GM23338 (cell line): ENCODE measurements around the gene FEV. TPM values are rescaled to one million over a fixed set of nuclear protein-coding genes. Genes with fewer than 3 reads are reported as not detected.

Experiments used
- ATAC-seq: fragments of 200-7000 bp; cut with Tn5 transposase; 3 replicates; pipeline ENCODE4 v1.9.1; 2020
- DNase-seq: peaks from one replicate; pipeline ENCODE4 v3.0.0-alpha.2; 2015; ENCODE audit warnings: low spot score
- H2AFZ ChIP-seq: fragments of 200-600 bp; sonication (generic); 2 replicates; pipeline ENCODE4 v1.8.0; 2016; ENCODE audit warnings: antibody characterized with exemption, mild to moderate bottlenecking, moderate library complexity
- H3F3A ChIP-seq: fragments of 200-600 bp; sonication (generic); replicated peaks from 2 replicates; pipeline ENCODE4 v1.8.0; 2017; ENCODE audit warnings: antibody characterized with exemption, mixed run types, low read depth
- H3K27ac ChIP-seq: fragments of 200-600 bp; sonication (generic); 2 replicates; pipeline ENCODE4 v1.6.1; 2016; ENCODE audit warnings: low read depth
- H3K27me3 ChIP-seq: fragments of 200-600 bp; sonication (generic); 2 replicates; pipeline ENCODE4 v1.8.0; 2016; ENCODE audit warnings: mild to moderate bottlenecking, mixed run types, moderate library complexity; ENCODE audit not compliant: insufficient read depth
- H3K36me3 ChIP-seq: fragments of 200-600 bp; sonication (generic); 2 replicates; pipeline ENCODE4 v1.8.0; 2016; ENCODE audit warnings: mild to moderate bottlenecking; ENCODE audit not compliant: insufficient read depth
- H3K4me1 ChIP-seq: fragments of 200-600 bp; sonication (generic); 2 replicates; pipeline ENCODE4 v1.8.0; 2016; ENCODE audit warnings: mild to moderate bottlenecking, moderate library complexity; ENCODE audit not compliant: insufficient read depth
- H3K4me2 ChIP-seq: fragments of 200-600 bp; sonication (generic); 2 replicates; pipeline ENCODE4 v1.7.1; 2017; ENCODE audit warnings: mixed run types
- H3K4me3 ChIP-seq: fragments of 200-600 bp; sonication (generic); 2 replicates; pipeline ENCODE4 v1.6.1; 2016; ENCODE audit warnings: mixed run types
- H3K79me2 ChIP-seq: fragments of 200-600 bp; sonication (generic); replicated peaks from 2 replicates; pipeline ENCODE4 v1.8.0; 2017; ENCODE audit warnings: mild to moderate bottlenecking; ENCODE audit not compliant: insufficient read depth
- H3K9me2 ChIP-seq: fragments of 200-600 bp; sonication (generic); 2 replicates; pipeline ENCODE4 v1.8.0; 2017; ENCODE audit not compliant: insufficient read depth
- H4K20me1 ChIP-seq: fragments of 200-600 bp; sonication (generic); replicated peaks from 2 replicates; pipeline ENCODE4 v1.8.0; 2017; ENCODE audit warnings: mild to moderate bottlenecking; ENCODE audit not compliant: insufficient read depth
- H3K27ac Mint-ChIP-seq: 2 replicates; pipeline ENCODE4 v1.8.0; 2020; ENCODE audit warnings: inconsistent platforms, mild to moderate bottlenecking, moderate library complexity, mixed read lengths
- H3K27me3 Mint-ChIP-seq: 3 replicates; pipeline ENCODE4 v1.8.0; 2022; ENCODE audit warnings: low read depth, mild to moderate bottlenecking, moderate library complexity, mixed read lengths, inconsistent platforms; ENCODE audit not compliant: insufficient read depth, poor library complexity
- H3K36me3 Mint-ChIP-seq: 3 replicates; pipeline ENCODE4 v1.8.0; 2021; ENCODE audit warnings: low read depth, mild to moderate bottlenecking, inconsistent platforms, moderate library complexity, mixed read lengths
- H3K4me1 Mint-ChIP-seq: 3 replicates; pipeline ENCODE4 v1.8.0; 2020; ENCODE audit warnings: mild to moderate bottlenecking, inconsistent platforms, mixed read lengths
- H3K4me3 Mint-ChIP-seq: 3 replicates; pipeline ENCODE4 v1.8.0; 2021; ENCODE audit warnings: moderate library complexity, mild to moderate bottlenecking, inconsistent platforms, mixed read lengths
- H3K9me3 Mint-ChIP-seq: 3 replicates; pipeline ENCODE4 v1.8.0; 2020; ENCODE audit warnings: moderate library complexity, mild to moderate bottlenecking, inconsistent platforms, mixed read lengths
- EZH2phosphoT487 ChIP-seq: fragments of 200-600 bp; sonication (generic); IDR thresholded peaks from one replicate; pipeline ENCODE4 v1.8.1; 2018; ENCODE audit warnings: antibody characterized with exemption; ENCODE audit not compliant: unreplicated experiment
- JUNB ChIP-seq: IDR thresholded peaks from one replicate; pipeline ENCODE4 v1.6.1; 2016; ENCODE audit warnings: antibody characterized with exemption; ENCODE audit not compliant: unreplicated experiment
- NANOG ChIP-seq: IDR thresholded peaks from 2 replicates; pipeline ENCODE4 v1.6.1; 2016; ENCODE audit warnings: antibody characterized with exemption, borderline replicate concordance
- POLR2AphosphoS5 ChIP-seq: IDR thresholded peaks from 2 replicates; pipeline ENCODE4 v1.6.1; 2016; ENCODE audit warnings: antibody characterized with exemption, low read depth
- STAT1 ChIP-seq: IDR thresholded peaks from one replicate; pipeline ENCODE4 v1.6.1; 2016; ENCODE audit warnings: antibody characterized with exemption; ENCODE audit not compliant: unreplicated experiment
- ZNF114 ChIP-seq: fragments of 250-450 bp; sonication (Bioruptor Pico); IDR thresholded peaks from 2 replicates; pipeline ENCODE4 v1.5.0; 2020; ENCODE audit warnings: mild to moderate bottlenecking, moderate library complexity
- ZNF331 ChIP-seq: fragments of 250-450 bp; sonication (Bioruptor Pico); IDR thresholded peaks from 2 replicates; pipeline ENCODE4 v1.5.0; 2020; ENCODE audit warnings: low read depth, mild to moderate bottlenecking, moderate library complexity
- polyA plus RNA-seq: library from polyadenylated mRNA; unstranded; fragments of >200 nt; fragmentation: Nextera tagmentation; extraction: Ambion mirVana; gene quantifications from 2 replicates; pipeline ENCODE4 v1.2.1, GENCODE V29; 2016
- total RNA-seq: library from RNA; depleted of rRNA; stranded (reverse); fragments of >200 nt; shearing (Covaris generic); gene quantifications from 2 replicates; pipeline ENCODE4 v1.2.3, GENCODE V29; 2014
- TF ChIP-seq, protein P1 (sequence below): IDR thresholded peaks from one replicate; pipeline ENCODE4 v1.6.1; 2018; ENCODE audit warnings: antibody characterized with exemption; ENCODE audit not compliant: unreplicated experiment
- TF ChIP-seq, protein P2 (sequence below): fragments of 250-450 bp; sonication (Bioruptor Pico); IDR thresholded peaks from 2 replicates; pipeline ENCODE4 v1.5.0; 2020; ENCODE audit warnings: mild to moderate bottlenecking, moderate library complexity
- TF ChIP-seq, protein P3 (sequence below), 2 experiments: fragments of 200-600 bp in 1 of 2; sonication (generic) in 1 of 2; conservative IDR thresholded peaks; 2 replicates each; pipeline versions ENCODE4 v1.5.1 to v1.6.1; 2016 to 2017; ENCODE audit warnings: antibody characterized with exemption in 2 of 2, low read depth in 2 of 2, mild to moderate bottlenecking in 2 of 2, moderate library complexity in 1 of 2
- TF ChIP-seq, protein P4 (sequence below): IDR thresholded peaks from 2 replicates; pipeline ENCODE4 v1.6.1; 2016; ENCODE audit warnings: antibody characterized with exemption

The FEV gene
- total and polyA plus RNA-seq, 2 experiments from 2014 or later = not detected

DNA sequence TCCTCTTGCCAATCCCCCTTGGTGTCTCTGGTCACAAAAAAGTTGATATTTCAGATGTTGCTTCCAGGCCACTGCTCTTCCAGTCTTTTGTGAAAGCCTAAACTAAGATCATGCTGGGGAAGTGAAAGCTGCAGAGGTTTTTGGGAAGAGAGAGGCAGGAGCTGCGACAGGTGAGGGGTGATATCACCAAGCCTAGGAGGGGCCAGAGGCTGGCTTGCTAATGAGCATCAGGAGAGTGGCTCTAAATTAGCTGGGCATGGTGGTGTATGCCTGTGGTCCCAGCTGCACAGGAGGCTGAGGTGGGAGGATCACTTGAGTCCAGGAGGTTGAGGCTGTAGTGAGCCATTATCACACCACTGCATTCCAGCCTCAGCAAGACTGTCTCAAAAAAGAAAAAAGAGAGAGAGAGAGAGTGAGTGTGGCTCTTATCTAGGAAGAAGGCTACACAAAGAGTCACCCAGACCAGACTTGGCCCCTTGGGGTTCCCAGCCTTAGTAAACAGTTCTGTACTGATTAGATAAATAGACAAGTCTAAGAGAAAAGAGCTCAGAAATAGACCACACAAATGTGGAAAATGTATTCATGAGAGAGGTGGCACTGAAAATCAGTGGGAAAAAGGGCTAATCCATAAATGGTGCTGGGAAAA is 40.1 kb downstream of the FEV start:
- DNase-seq (no peak), ATAC-seq (no peak)
- H3K9me2 ChIP-seq = no peaks in the 10 kb centered on the region
- H4K20me1 ChIP-seq = no peaks in the 10 kb centered on the region; the same call in 1 of the 2 replicates
- H3K4me2 ChIP-seq = no peak overlapping the region
- no peak overlapping the region for H3K4me3 ChIP-seq
- H3K79me2 ChIP-seq = no peaks in the 10 kb centered on the region
- 0 out of 2 replicates have a peak, but pooled peaks cover 2% of the 10 kb centered on the region for H3K27me3 ChIP-seq
- no peaks in the 10 kb centered on the region for H3K36me3 ChIP-seq
- TF ChIP-seq ZNF114 (CRISPR knock-in tag) (no peak), POLR2AphosphoS5 (no peak), JUNB (no peak), EZH2phosphoT487 (no peak), ZNF331 (no peak), STAT1 (no peak), NANOG (no peak)
- TF ChIP-seq, protein P1, sequence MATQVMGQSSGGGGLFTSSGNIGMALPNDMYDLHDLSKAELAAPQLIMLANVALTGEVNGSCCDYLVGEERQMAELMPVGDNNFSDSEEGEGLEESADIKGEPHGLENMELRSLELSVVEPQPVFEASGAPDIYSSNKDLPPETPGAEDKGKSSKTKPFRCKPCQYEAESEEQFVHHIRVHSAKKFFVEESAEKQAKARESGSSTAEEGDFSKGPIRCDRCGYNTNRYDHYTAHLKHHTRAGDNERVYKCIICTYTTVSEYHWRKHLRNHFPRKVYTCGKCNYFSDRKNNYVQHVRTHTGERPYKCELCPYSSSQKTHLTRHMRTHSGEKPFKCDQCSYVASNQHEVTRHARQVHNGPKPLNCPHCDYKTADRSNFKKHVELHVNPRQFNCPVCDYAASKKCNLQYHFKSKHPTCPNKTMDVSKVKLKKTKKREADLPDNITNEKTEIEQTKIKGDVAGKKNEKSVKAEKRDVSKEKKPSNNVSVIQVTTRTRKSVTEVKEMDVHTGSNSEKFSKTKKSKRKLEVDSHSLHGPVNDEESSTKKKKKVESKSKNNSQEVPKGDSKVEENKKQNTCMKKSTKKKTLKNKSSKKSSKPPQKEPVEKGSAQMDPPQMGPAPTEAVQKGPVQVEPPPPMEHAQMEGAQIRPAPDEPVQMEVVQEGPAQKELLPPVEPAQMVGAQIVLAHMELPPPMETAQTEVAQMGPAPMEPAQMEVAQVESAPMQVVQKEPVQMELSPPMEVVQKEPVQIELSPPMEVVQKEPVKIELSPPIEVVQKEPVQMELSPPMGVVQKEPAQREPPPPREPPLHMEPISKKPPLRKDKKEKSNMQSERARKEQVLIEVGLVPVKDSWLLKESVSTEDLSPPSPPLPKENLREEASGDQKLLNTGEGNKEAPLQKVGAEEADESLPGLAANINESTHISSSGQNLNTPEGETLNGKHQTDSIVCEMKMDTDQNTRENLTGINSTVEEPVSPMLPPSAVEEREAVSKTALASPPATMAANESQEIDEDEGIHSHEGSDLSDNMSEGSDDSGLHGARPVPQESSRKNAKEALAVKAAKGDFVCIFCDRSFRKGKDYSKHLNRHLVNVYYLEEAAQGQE = no peak
- TF ChIP-seq, protein P2, sequence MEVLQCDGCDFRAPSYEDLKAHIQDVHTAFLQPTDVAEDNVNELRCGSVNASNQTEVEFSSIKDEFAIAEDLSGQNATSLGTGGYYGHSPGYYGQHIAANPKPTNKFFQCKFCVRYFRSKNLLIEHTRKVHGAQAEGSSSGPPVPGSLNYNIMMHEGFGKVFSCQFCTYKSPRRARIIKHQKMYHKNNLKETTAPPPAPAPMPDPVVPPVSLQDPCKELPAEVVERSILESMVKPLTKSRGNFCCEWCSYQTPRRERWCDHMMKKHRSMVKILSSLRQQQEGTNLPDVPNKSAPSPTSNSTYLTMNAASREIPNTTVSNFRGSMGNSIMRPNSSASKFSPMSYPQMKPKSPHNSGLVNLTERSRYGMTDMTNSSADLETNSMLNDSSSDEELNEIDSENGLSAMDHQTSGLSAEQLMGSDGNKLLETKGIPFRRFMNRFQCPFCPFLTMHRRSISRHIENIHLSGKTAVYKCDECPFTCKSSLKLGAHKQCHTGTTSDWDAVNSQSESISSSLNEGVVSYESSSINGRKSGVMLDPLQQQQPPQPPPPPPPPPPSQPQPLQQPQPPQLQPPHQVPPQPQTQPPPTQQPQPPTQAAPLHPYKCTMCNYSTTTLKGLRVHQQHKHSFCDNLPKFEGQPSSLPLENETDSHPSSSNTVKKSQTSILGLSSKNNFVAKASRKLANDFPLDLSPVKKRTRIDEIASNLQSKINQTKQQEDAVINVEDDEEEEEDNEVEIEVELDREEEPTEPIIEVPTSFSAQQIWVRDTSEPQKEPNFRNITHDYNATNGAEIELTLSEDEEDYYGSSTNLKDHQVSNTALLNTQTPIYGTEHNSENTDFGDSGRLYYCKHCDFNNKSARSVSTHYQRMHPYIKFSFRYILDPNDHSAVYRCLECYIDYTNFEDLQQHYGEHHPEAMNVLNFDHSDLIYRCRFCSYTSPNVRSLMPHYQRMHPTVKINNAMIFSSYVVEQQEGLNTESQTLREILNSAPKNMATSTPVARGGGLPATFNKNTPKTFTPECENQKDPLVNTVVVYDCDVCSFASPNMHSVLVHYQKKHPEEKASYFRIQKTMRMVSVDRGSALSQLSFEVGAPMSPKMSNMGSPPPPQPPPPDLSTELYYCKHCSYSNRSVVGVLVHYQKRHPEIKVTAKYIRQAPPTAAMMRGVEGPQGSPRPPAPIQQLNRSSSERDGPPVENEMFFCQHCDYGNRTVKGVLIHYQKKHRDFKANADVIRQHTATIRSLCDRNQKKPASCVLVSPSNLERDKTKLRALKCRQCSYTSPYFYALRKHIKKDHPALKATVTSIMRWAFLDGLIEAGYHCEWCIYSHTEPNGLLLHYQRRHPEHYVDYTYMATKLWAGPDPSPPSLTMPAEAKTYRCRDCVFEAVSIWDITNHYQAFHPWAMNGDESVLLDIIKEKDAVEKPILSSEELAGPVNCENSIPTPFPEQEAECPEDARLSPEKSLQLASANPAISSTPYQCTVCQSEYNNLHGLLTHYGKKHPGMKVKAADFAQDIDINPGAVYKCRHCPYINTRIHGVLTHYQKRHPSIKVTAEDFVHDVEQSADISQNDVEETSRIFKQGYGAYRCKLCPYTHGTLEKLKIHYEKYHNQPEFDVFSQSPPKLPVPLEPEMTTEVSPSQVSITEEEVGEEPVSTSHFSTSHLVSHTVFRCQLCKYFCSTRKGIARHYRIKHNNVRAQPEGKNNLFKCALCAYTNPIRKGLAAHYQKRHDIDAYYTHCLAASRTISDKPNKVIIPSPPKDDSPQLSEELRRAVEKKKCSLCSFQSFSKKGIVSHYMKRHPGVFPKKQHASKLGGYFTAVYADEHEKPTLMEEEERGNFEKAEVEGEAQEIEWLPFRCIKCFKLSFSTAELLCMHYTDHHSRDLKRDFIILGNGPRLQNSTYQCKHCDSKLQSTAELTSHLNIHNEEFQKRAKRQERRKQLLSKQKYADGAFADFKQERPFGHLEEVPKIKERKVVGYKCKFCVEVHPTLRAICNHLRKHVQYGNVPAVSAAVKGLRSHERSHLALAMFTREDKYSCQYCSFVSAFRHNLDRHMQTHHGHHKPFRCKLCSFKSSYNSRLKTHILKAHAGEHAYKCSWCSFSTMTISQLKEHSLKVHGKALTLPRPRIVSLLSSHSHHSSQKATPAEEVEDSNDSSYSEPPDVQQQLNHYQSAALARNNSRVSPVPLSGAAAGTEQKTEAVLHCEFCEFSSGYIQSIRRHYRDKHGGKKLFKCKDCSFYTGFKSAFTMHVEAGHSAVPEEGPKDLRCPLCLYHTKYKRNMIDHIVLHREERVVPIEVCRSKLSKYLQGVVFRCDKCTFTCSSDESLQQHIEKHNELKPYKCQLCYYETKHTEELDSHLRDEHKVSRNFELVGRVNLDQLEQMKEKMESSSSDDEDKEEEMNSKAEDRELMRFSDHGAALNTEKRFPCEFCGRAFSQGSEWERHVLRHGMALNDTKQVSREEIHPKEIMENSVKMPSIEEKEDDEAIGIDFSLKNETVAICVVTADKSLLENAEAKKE (CRISPR knock-in tag) = no peak
- TF ChIP-seq, protein P3, sequence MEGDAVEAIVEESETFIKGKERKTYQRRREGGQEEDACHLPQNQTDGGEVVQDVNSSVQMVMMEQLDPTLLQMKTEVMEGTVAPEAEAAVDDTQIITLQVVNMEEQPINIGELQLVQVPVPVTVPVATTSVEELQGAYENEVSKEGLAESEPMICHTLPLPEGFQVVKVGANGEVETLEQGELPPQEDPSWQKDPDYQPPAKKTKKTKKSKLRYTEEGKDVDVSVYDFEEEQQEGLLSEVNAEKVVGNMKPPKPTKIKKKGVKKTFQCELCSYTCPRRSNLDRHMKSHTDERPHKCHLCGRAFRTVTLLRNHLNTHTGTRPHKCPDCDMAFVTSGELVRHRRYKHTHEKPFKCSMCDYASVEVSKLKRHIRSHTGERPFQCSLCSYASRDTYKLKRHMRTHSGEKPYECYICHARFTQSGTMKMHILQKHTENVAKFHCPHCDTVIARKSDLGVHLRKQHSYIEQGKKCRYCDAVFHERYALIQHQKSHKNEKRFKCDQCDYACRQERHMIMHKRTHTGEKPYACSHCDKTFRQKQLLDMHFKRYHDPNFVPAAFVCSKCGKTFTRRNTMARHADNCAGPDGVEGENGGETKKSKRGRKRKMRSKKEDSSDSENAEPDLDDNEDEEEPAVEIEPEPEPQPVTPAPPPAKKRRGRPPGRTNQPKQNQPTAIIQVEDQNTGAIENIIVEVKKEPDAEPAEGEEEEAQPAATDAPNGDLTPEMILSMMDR (conservative IDR thresholded peaks at IDR 0.05; ENCODE audit: low read depth in 2 of 2) = no peak
- TF ChIP-seq, protein P4, sequence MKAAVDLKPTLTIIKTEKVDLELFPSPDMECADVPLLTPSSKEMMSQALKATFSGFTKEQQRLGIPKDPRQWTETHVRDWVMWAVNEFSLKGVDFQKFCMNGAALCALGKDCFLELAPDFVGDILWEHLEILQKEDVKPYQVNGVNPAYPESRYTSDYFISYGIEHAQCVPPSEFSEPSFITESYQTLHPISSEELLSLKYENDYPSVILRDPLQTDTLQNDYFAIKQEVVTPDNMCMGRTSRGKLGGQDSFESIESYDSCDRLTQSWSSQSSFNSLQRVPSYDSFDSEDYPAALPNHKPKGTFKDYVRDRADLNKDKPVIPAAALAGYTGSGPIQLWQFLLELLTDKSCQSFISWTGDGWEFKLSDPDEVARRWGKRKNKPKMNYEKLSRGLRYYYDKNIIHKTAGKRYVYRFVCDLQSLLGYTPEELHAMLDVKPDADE = no peak
- Mint-ChIP-seq H3K4me3 (no peak overlapping the region), H3K36me3 (no peaks in the 10 kb centered on the region), H3K9me3 (no peaks in the 10 kb centered on the region), H3K27ac (no peak overlapping the region), H3K27me3 (peaks cover 7% of the 10 kb centered on the region), H3K4me1 (no peaks in the 10 kb centered on the region)
- no peaks in the 10 kb centered on the region for H3F3A ChIP-seq
- no peak overlapping the region for H3K27ac ChIP-seq
- H3K4me1 ChIP-seq = no peaks in the 10 kb centered on the region
- H2AFZ ChIP-seq = no peak overlapping the region
